ENCODE results near the gene MORN4.
"Not testable (repeated sequence)": the region's sequence is repeated elsewhere in the genome, so short reads cannot be mapped to it uniquely, and the experiment has no call there.

Gene MORN4

GRCh38 chr10:97640868-97641811, 7.8 kb upstream of the MORN4 start:
- DNase-seq (ENCODE audit: low read depth): peak; percentile 10

GRCh38 chr10:97640174-97640867, 7.0 kb upstream of the MORN4 start, which contains the start of gene PI4K2A:
PI4K2A (plus strand) TSS chr10:97640671; CDS start chr10:97640743, 72 bp downstream.
- peak; percentile 99 for DNase-seq (ENCODE audit: low read depth)

- not testable (repeated sequence) for DNase-seq (ENCODE audit: low read depth)
Observed at GRCh38 chr10:97639090-97639489, 5.8 kb upstream of the MORN4 start.

GRCh38 chr10:97635577-97635976, 2.3 kb upstream of the MORN4 start:
- no peak for DNase-seq (ENCODE audit: low read depth)

- peak; percentile 10 for DNase-seq (ENCODE audit: low read depth)
Observed at GRCh38 chr10:97633921-97634320, 621 bp upstream of the MORN4 start.

- DNase-seq (ENCODE audit: low read depth): no peak
Observed at GRCh38 chr10:97631098-97631497, 2.2 kb downstream of the MORN4 start.

- no peak for DNase-seq (ENCODE audit: low read depth)
Observed at GRCh38 chr10:97629289-97629688, 4.0 kb downstream of the MORN4 start.

- no peak for DNase-seq (ENCODE audit: low read depth)
Observed at GRCh38 chr10:97628228-97628627, 5.1 kb downstream of the MORN4 start.

GRCh38 chr10:97627731-97628130, 5.6 kb downstream of the MORN4 start:
- DNase-seq (ENCODE audit: low read depth): no peak

GRCh38 chr10:97623277-97623676, 10.0 kb downstream of the MORN4 start:
- no peak for DNase-seq (ENCODE audit: low read depth)

- DNase-seq (ENCODE audit: low read depth): no peak
Observed at GRCh38 chr10:97618733-97619132, 14.6 kb downstream of the MORN4 start.

- no peak for DNase-seq (ENCODE audit: low read depth)
Observed at GRCh38 chr10:97618285-97618684, 15.0 kb downstream of the MORN4 start.

GRCh38 chr10:97612386-97612785, 20.9 kb downstream of the MORN4 start:
- peak; percentile 51 for DNase-seq (ENCODE audit: low read depth)

- DNase-seq (ENCODE audit: low read depth): no peak
Observed at GRCh38 chr10:97611473-97611872, 21.8 kb downstream of the MORN4 start.

GRCh38 chr10:97608991-97609561, 24.2 kb downstream of the MORN4 start:
- DNase-seq (ENCODE audit: low read depth): no peak

- no peak for DNase-seq (ENCODE audit: low read depth)
Observed at GRCh38 chr10:97607095-97607636, 26.1 kb downstream of the MORN4 start.

GRCh38 chr10:97601268-97602215, 31.8 kb downstream of the MORN4 start:
- no peak for DNase-seq (ENCODE audit: low read depth)

- DNase-seq (ENCODE audit: low read depth): no peak
Observed at GRCh38 chr10:97600616-97601015, 32.7 kb downstream of the MORN4 start.

- no peak for DNase-seq (ENCODE audit: low read depth)
Observed at GRCh38 chr10:97599272-97599619, 34.1 kb downstream of the MORN4 start.

GRCh38 chr10:97598407-97599271, 34.7 kb downstream of the MORN4 start:
- no peak for DNase-seq (ENCODE audit: low read depth)

Measured in amniotic epithelial cell (primary cell).